H1 (cell line): ENCODE results near the gene KCNK2.

Experiments used
- POLR2A ChIP-seq, 2 experiments: IDR thresholded peaks; 1 replicate in 1 of 2; 2 replicates in 1 of 2; pipeline ENCODE4 v1.6.1; 2011; ENCODE audit warnings: low read depth in 2 of 2, low read length in 2 of 2, mild to moderate bottlenecking in 2 of 2; ENCODE audit errors: control extremely low read depth in 1 of 2
- TF ChIP-seq, protein P1 (sequence below), 3 experiments: IDR thresholded peaks; 1 replicate in 2 of 3; 2 replicates in 1 of 3; pipeline versions ENCODE4 v1.5.1 to v1.6.1; 2011; ENCODE audit warnings: low read length in 3 of 3, mild to moderate bottlenecking in 3 of 3, inconsistent platforms in 2 of 3, low read depth in 1 of 3, moderate library complexity in 1 of 3; ENCODE audit not compliant: insufficient read depth in 1 of 3; ENCODE audit errors: control extremely low read depth in 1 of 3

DNA sequence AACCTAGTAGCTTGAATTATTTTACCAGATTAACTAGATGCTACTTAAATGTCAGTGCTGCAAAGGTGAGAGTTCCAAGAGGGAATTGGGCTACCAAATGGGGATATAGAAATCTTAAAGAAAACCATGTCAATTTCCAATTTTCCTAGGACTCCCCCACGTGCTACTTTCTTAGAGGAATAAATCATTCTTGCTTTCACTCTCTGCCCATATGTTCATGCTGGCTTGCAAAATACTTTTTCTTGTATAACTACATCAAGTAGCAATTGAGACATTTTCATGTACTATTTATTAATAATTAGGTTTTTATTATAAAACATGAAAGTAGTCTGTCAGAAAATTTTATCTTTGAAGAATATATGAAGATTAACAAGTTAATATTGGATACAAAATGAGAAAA, 11.8 kb downstream of the KCNK2 start:
- TF ChIP-seq, protein P1, sequence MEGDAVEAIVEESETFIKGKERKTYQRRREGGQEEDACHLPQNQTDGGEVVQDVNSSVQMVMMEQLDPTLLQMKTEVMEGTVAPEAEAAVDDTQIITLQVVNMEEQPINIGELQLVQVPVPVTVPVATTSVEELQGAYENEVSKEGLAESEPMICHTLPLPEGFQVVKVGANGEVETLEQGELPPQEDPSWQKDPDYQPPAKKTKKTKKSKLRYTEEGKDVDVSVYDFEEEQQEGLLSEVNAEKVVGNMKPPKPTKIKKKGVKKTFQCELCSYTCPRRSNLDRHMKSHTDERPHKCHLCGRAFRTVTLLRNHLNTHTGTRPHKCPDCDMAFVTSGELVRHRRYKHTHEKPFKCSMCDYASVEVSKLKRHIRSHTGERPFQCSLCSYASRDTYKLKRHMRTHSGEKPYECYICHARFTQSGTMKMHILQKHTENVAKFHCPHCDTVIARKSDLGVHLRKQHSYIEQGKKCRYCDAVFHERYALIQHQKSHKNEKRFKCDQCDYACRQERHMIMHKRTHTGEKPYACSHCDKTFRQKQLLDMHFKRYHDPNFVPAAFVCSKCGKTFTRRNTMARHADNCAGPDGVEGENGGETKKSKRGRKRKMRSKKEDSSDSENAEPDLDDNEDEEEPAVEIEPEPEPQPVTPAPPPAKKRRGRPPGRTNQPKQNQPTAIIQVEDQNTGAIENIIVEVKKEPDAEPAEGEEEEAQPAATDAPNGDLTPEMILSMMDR (IDR thresholded peaks at IDR 0.05; ENCODE audit: control extremely low read depth in 1 of 3, insufficient read depth in 1 of 3, low read depth in 1 of 3, low read length in 3 of 3): no peak
- TF ChIP-seq POLR2A (IDR thresholded peaks at IDR 0.05; ENCODE audit: control extremely low read depth in 1 of 2, low read depth in 2 of 2, low read length in 2 of 2): no peak
